C4-2B (cell line): ENCODE measurements around the gene MARCHF5.

Experiments
- CTCF ChIP-seq: fragments of 450-650 bp; conservative IDR thresholded peaks from 2 replicates; pipeline ENCODE4 v1.5.1; 2017; ENCODE audit warnings: mild to moderate bottlenecking
- ZFX ChIP-seq: fragments of 450-650 bp; IDR thresholded peaks from 2 replicates; pipeline ENCODE4 v1.6.1; 2017

- no peak for TF ChIP-seq CTCF
- TF ChIP-seq ZFX, result no peak
Observed at GRCh38 chr10:92313750-92314149, 22.8 kb downstream of the MARCHF5 start.
